AG10803 (cell line): ENCODE data around the gene MYO1E.

Source experiments
- DNase-seq: peaks from one replicate; pipeline ENCODE4 v3.0.0; 2010; ENCODE audit warnings: low read depth
- H3K4me3 ChIP-seq: 2 replicates; pipeline ENCODE4 v1.5.1; 2011; ENCODE audit warnings: mild to moderate bottlenecking, low read length, control low read depth
- CTCF ChIP-seq: conservative IDR thresholded peaks from 2 replicates; pipeline ENCODE4 v1.5.1; 2011; ENCODE audit warnings: mild to moderate bottlenecking, low read length, control low read depth, inconsistent platforms

The MYO1E gene

GRCh38 chr15:59362331-59362730 lies 10.3 kb downstream of the MYO1E start:
- no peak overlapping the region for H3K4me3 ChIP-seq
- no peak for TF ChIP-seq CTCF
- no peak for DNase-seq

- no peak overlapping the region for H3K4me3 ChIP-seq
- TF ChIP-seq CTCF = no peak
- DNase-seq = peak; percentile 44
Measured at GRCh38 chr15:59360896-59361295, 11.8 kb downstream of the MYO1E start.

- DNase-seq = no peak
- H3K4me3 ChIP-seq = no peak overlapping the region
- TF ChIP-seq CTCF = peak; percentile 16; the same call in 1 of the 2 replicates
Measured at GRCh38 chr15:59360305-59360704, 12.4 kb downstream of the MYO1E start.

GRCh38 chr15:59355730-59356129 lies 16.9 kb downstream of the MYO1E start:
- TF ChIP-seq CTCF = no peak
- no peak overlapping the region for H3K4me3 ChIP-seq
- DNase-seq = no peak

GRCh38 chr15:59354417-59355031 lies 18.1 kb downstream of the MYO1E start:
- no peak for DNase-seq
- no peak overlapping the region for H3K4me3 ChIP-seq
- no peak for TF ChIP-seq CTCF

GRCh38 chr15:59353994-59354416 lies 18.7 kb downstream of the MYO1E start:
- no peak overlapping the region for H3K4me3 ChIP-seq
- TF ChIP-seq CTCF = no peak
- no peak for DNase-seq

GRCh38 chr15:59352683-59353082 lies 20.0 kb downstream of the MYO1E start:
- no peak overlapping the region for H3K4me3 ChIP-seq
- DNase-seq = no peak
- no peak for TF ChIP-seq CTCF
